HG03095 (cell line): ENCODE results near the gene DIABLO.
"Not testable (repeated sequence)": the region's sequence is repeated elsewhere in the genome, so short reads cannot be mapped to it uniquely, and the experiment has no call there.

Experiments used
- ATAC-seq: cut with Tn5 transposase; IDR thresholded peaks from one replicate; pipeline ENCODE4 v1.9.1; 2021; ENCODE audit warnings: moderate library complexity; ENCODE audit not compliant: unreplicated experiment

The DIABLO gene

GRCh38 chr12:122225683-122226365 is at the start of gene DIABLO:
Gene DIABLO, minus strand, starts transcription at chr12:122226052. Its CDS starts 38 bp downstream, at chr12:122226014.
- peak; percentile 91 for ATAC-seq

GRCh38 chr12:122275459-122275858 is 49.6 kb upstream of the DIABLO start:
- no peak for ATAC-seq

GRCh38 chr12:122266230-122266901 is 40.5 kb upstream of the DIABLO start, which contains the start of gene VPS33A:
Gene VPS33A, minus strand, starts transcription at chr12:122266494. Its CDS starts 86 bp downstream, at chr12:122266408.
- ATAC-seq = peak; percentile 75

- ATAC-seq = peak; percentile 31
Measured at GRCh38 chr12:122265886-122266229, 40.0 kb upstream of the DIABLO start.

DNA sequence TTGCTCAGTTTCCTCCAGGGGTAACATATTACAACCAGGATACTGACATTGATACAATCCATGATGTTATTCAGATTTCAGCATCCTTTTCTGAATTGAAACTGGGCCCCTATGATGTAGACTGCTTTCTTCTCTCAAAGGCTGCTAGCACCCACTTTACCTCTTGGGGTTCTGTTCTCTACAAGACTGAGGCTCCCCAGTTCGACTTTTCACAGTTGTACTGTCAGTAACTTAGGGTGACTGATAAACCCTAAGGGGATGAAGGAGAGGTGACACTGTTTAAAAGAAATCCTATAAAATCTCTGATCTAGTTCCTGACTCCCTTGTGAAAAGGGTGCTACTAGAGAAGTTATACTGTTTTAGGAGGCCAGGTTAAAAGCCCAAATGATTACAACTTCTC is 39.6 kb upstream of the DIABLO start:
- ATAC-seq = peak; percentile 3

- ATAC-seq = not testable (repeated sequence)
Measured at GRCh38 chr12:122260735-122261134, 34.9 kb upstream of the DIABLO start.

DNA sequence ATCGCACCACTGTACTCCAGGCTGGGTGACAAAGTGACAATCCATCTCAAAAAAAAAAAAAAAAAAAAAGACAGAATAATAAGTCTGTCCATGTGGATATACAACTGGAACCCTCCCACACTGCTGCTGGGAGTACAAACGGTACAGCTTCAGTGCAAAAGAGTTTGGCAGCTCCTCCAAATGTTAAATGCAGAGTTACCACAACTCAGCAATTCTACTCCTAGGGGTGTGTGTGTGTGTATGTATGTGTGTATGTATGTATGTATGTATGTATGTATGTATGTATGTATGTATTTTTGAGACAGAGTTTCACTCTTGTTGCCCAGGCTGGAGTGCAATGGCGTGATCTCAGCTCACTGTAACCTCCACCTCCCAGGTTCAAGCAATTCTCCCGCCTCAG is 33.1 kb upstream of the DIABLO start:
- not testable (repeated sequence) for ATAC-seq

DNA sequence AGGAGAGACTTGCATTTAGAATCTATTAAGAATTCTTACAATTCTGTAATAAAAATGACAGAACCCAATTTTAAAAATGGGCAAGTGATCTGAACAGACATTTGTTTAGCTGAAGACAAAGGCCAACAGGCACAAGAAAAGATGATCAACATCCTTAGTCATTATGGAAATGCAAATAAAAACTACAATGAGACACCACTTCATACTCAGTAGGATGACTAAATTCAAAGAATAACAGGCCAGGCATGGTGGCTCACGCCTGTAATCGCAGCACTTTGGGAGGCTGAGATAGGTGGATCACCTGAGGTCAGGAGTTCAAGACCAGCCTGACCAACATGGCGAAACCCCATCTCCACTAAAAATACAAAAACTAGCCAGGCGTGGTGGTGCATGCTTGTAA is 32.6 kb upstream of the DIABLO start:
- ATAC-seq = not testable (repeated sequence)

DNA sequence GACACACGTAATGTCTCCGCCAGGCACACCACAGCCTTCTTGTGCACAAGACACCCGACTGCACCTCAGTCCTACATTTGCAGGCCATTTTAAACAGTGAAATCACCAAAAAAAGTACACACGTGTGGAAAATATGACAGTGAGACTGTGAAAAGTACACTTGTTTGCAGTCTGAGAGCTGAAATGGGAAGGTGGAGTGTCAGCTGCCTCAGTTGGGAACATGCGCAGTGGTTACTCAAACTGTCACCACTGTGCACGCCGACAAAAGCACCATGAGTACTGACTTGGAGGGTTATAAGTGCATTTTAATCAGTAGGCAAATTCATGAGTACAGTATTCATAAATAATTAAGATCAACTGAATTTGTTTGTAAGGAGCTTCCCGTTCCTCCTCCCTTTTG is 24.7 kb upstream of the DIABLO start:
- no peak for ATAC-seq

GRCh38 chr12:122250047-122250446 is 24.2 kb upstream of the DIABLO start:
- ATAC-seq = no peak

- no peak for ATAC-seq
Measured at GRCh38 chr12:122245553-122245952, 19.7 kb upstream of the DIABLO start.

DNA sequence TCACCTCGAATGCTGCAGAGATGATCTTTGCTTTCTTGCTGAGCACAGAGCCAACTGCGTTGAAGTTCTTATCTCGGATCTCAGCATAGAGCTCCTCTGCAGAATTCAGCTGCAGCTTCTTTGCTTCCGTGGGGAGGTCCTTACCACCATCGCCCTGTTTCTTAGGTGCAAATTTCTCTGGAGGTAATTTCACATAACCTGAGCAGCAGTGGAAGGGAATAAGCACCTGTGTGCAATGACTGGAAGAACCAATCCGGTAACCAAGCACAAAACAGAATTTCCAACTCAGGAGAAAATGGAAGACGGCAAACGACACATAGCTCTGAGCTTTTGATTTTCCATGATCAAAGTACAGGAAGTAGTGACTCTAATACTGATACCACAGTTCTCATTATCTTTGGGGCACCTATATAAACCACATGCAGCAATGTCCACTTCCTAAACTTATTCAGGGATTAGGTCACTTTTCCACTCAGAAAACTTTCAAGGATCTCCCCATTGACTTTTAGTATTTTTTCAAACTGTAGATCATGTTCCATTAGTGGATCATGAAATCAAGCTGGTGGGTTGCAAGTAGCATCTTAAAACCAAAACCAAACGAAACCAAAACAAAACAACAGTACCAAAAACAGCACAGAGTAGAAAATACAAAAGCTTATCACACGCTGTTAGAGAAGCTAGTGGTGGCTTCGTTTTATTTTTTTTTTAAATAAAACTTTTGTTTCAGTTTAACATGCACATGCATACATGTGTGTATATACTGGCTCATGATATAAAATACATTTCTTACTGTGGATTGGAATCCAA is 18.9 kb upstream of the DIABLO start:
- ATAC-seq = no peak

- no peak for ATAC-seq
Measured at GRCh38 chr12:122243965-122244364, 18.1 kb upstream of the DIABLO start.

GRCh38 chr12:122238861-122239260 is 13.0 kb upstream of the DIABLO start:
- no peak for ATAC-seq

DNA sequence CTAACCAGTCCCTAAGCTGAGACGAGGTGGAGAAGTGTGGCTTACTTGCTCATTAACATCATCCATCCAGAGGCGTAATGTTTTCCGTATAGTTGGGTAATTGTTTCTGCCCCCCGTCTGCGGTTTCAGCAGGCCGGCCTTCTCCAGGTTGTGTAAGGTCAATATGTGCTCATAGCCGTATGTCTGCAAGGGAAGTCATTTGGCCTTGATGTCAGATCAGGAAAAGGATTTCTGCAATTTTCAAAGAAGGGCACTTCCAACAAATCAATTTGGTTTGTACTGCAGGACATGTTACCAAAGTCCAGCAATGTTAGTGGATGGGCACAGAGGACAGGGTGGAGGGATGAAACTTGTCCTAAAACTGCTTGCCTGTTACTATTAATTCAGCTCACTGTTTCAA is 9.9 kb upstream of the DIABLO start:
- ATAC-seq = no peak

DNA sequence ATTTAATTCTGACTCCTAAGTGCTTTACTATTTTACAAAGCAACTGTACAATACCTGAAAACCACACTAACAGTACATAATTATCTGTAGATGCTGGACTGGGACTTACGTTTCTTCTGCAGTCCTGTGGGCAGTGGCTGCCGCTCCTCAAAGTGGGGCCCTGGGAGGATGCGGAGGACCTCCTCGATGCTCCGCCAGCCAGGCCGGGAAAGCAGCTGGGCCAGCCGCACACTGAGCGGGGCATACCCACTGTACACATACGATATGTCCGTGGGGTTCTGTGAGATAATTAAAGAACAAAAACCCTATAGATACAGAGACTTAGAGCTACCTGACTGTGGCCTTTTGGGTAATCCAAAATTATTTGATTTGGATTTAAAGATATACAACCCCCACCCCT is 6.8 kb upstream of the DIABLO start:
- no peak for ATAC-seq

- no peak for ATAC-seq
Measured at GRCh38 chr12:122230798-122231197, 4.9 kb upstream of the DIABLO start.

- no peak for ATAC-seq
Measured at GRCh38 chr12:122228092-122228491, 2.2 kb upstream of the DIABLO start.

- no peak for ATAC-seq
Measured at GRCh38 chr12:122227341-122227740, 1.5 kb upstream of the DIABLO start.

- ATAC-seq = no peak
Measured at GRCh38 chr12:122226366-122227125, 694 bp upstream of the DIABLO start.

DNA sequence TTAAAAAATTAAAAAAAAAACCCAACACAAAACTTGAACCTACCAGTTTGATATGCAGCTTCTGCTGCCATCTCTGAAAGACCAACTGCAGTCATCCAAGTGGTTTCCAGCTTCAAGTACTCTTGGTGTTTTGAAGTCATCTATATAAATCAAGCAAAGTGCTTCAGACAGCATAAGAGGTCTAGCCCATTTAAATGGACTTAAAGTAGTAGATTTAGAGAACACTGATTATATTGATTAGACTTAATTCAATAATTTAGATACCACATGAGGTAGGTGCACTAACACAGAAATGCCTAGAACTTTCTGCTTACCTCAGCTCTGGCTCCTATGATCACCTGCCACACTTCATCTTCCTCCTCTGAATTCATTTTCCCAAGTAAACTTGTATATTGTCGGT is 9.4 kb downstream of the DIABLO start:
- ATAC-seq = no peak
